ENCODE data around the gene TF.

DNA sequence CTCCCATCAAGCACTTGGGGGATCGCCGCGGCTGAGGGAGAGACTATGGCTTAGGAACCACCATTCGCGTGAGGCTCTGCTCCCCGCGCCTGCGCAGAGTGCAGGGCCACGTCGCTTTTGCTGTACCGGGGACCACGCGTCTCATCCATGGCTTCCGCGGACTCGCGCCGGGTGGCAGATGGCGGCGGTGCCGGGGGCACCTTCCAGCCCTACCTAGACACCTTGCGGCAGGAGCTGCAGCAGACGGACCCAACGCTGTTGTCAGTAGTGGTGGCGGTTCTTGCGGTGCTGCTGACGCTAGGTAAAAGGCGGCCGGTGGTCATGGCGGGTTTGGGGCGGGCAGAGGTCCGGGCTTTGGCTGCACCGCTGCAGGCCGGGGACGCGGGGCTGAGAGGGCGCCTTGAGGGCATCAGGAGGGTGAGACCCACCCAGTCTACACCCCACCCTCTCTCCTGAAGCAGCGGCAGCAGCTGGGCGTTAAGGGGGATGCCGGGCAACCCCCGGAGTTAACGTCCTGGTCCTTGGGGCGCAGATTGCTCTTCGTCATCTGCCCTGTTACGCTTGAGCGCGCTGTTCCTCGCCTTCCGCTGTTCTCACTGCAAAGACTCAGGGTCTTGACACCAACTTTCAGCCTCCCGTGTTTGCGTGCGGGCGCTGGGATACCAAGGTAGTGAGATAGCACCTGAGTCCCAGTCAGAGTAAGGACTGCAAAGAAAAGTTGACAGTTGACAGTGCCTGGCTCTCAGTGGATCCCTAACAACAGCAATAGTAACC is 59.7 kb downstream of the TF start, which contains the start of gene SRPRB:
- TF ChIP-seq, protein P1, sequence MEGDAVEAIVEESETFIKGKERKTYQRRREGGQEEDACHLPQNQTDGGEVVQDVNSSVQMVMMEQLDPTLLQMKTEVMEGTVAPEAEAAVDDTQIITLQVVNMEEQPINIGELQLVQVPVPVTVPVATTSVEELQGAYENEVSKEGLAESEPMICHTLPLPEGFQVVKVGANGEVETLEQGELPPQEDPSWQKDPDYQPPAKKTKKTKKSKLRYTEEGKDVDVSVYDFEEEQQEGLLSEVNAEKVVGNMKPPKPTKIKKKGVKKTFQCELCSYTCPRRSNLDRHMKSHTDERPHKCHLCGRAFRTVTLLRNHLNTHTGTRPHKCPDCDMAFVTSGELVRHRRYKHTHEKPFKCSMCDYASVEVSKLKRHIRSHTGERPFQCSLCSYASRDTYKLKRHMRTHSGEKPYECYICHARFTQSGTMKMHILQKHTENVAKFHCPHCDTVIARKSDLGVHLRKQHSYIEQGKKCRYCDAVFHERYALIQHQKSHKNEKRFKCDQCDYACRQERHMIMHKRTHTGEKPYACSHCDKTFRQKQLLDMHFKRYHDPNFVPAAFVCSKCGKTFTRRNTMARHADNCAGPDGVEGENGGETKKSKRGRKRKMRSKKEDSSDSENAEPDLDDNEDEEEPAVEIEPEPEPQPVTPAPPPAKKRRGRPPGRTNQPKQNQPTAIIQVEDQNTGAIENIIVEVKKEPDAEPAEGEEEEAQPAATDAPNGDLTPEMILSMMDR (conservative IDR thresholded peaks at IDR 0.05; ENCODE audit: low read length): no peak
- TF ChIP-seq EZH2phosphoT487 (IDR thresholded peaks at IDR 0.05; ENCODE audit: borderline replicate concordance, low read depth, low read length): no peak
